ENCODE measurements around the gene MED4. TPM values are rescaled to one million over a fixed set of nuclear protein-coding genes. Genes with fewer than 3 reads are reported as not detected.

MED4 gene
- total RNA-seq, result 10 to 100 TPM; 53.6 to 57.2 TPM

DNA sequence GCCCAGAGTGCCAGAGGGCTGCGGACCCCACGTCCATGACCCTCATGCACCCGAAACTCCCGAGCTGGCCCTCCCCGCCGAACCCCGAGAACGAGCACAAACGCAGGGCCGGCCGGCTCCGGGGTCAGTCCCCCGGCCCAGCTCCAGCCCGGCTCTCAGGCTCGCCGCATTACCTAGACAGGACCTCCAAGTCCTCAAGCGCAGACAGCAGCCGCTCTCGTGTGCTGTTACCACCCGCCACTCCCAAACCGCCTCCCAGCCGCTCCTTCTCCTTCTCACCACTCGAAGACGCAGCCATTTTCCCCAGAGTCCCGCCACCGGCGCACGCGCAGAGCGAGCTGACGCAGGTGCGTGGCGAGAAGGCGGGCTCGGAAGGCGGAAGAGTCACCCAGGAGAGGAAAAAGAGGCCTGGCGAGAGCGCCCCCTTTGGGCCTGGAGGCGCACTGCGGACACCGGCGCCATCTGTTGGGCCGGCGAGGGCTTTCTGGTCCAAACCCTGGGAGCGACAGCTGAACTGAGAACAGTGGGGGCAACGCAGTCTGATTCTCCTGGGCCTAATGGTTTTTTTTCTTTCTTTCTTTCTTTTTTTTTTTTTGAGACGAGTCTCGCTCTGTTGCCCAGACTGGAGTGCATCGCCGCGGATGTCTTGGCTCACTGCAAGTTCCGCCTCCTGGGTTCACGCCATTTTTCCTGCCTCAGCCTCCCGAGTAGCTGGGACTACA is at the start of gene MED4:
Gene MED4, minus strand, starts transcription at position 324 of the 722 bp plus-strand sequence. Its CDS starts 26 bp downstream, at position 298.
- TF ChIP-seq CTCF (IDR thresholded peaks at IDR 0.05), result peak; percentile 98
- CTCF ChIA-PET, result interaction anchor here (0.7 to 2.9 kb wide), 34 partner anchors 9 to 487 kb away, joined by 3 to 28 read pairs (median 4); partner anchors contain the start of genes ITM2B and NUDT15

GRCh38 chr13:48144413-48145035 is 49.6 kb upstream of the MED4 start:
- POLR2A ChIA-PET, result interaction anchor here (0.8 kb wide), 1 partner anchor 89 kb away, joined by 3 read pairs; the partner anchor contains the start of gene ITM2B

More for the DNA sequence above, at the start of gene MED4:
- Mint-ChIP-seq H3K4me3 (peak within 1 kb of the TSS; percentile 95), H3K4me1 (ENCODE audit: low read depth) (peaks cover 36% of the 10 kb centered on the region), H3K27me3 (no peaks in the 10 kb centered on the region), H3K27ac (peak within 1 kb of the TSS; percentile 92), H3K36me3 (ENCODE audit: low read depth) (peaks cover 7% of the 10 kb centered on the region), H3K9me3 (peaks cover 3% of the 10 kb centered on the region)
- POLR2A ChIA-PET, result interaction anchor here (0.7 to 2.4 kb wide), 13 partner anchors 10 to 440 kb away, joined by 3 to 14 read pairs (median 4); partner anchors contain the start of genes LPAR6 and NUDT15
- peak; percentile 97 for DNase-seq
- intact Hi-C loops (cut with micrococcal nuclease), result loop anchor here (2.0 kb wide), 1 partner anchor 56 kb away; no protein-coding TSS in a partner anchor
- ATAC-seq, result peak; percentile 99

DNA sequence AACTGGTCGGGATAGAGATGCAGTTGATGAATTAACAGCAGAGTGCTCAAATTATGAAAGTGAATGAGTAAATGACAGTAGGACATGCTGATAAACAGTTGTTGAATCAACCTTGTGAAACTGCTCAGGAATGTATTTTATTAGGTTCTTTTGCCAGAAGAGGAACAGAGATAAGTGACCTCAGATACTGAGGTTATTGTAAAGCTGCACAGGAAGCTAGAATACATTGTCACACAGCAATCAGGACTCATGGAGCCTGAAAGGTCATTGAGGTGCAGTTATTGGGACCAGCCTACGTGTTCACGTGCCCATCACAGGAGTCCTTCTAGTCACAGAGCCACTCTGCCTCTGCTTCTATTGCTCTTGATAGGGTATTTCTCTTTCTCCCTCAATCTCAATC is 47.5 kb upstream of the MED4 start:
- peaks cover 6% of the 10 kb centered on the region for H3K9me3 Mint-ChIP-seq
- DNase-seq (no peak), ATAC-seq (no peak)
- H3K27ac Mint-ChIP-seq, result no peak overlapping the region
- H3K36me3 Mint-ChIP-seq (ENCODE audit: low read depth), result peaks cover 9% of the 10 kb centered on the region
- ChIA-PET POLR2A (no interaction called here), CTCF (no interaction called here)
- H3K27me3 Mint-ChIP-seq, result no peaks in the 10 kb centered on the region
- H3K4me3 Mint-ChIP-seq, result no peak overlapping the region
- peaks cover 34% of the 10 kb centered on the region for H3K4me1 Mint-ChIP-seq (ENCODE audit: low read depth)
- intact Hi-C loops (cut with micrococcal nuclease), result no loop called here
- no peak for TF ChIP-seq CTCF (IDR thresholded peaks at IDR 0.05)

More at GRCh38 chr13:48144413-48145035, 49.6 kb upstream of the MED4 start:
- TF ChIP-seq CTCF (IDR thresholded peaks at IDR 0.05), result no peak
- no peak overlapping the region for H3K4me3 Mint-ChIP-seq
- CTCF ChIA-PET, result interaction anchor here (1.3 kb wide), 1 partner anchor 17 kb away, joined by 7 read pairs; no protein-coding TSS in a partner anchor
- H3K27me3 Mint-ChIP-seq, result no peaks in the 10 kb centered on the region
- H3K9me3 Mint-ChIP-seq, result peaks cover 6% of the 10 kb centered on the region
- H3K4me1 Mint-ChIP-seq (ENCODE audit: low read depth), result peaks cover 36% of the 10 kb centered on the region
- H3K27ac Mint-ChIP-seq, result peak overlapping the region; percentile 81
- ATAC-seq (peak; percentile 57), DNase-seq (peak; percentile 38)
- intact Hi-C loops (cut with micrococcal nuclease), result no loop called here
- H3K36me3 Mint-ChIP-seq (ENCODE audit: low read depth), result peaks cover 9% of the 10 kb centered on the region

- no peak overlapping the region for H3K27ac Mint-ChIP-seq
- no peaks in the 10 kb centered on the region for H3K36me3 Mint-ChIP-seq (ENCODE audit: low read depth)
- intact Hi-C loops (cut with micrococcal nuclease), result no loop called here
- no peaks in the 10 kb centered on the region for H3K27me3 Mint-ChIP-seq
- no peaks in the 10 kb centered on the region for H3K9me3 Mint-ChIP-seq
- CTCF ChIA-PET, result interaction anchor here (1.0 kb wide), 1 partner anchor 10 kb away, joined by 7 read pairs; no protein-coding TSS in a partner anchor
- POLR2A ChIA-PET, result no interaction called here
- TF ChIP-seq CTCF (IDR thresholded peaks at IDR 0.05), result no peak
- peaks cover 12% of the 10 kb centered on the region for H3K4me1 Mint-ChIP-seq (ENCODE audit: low read depth)
- H3K4me3 Mint-ChIP-seq, result no peak overlapping the region
- peak; percentile 78 for ATAC-seq
- peak; percentile 39 for DNase-seq
Measured at GRCh38 chr13:48138270-48138669, 43.4 kb upstream of the MED4 start.

- no peak overlapping the region for H3K27ac Mint-ChIP-seq
Measured at GRCh38 chr13:48132961-48133360, 38.1 kb upstream of the MED4 start.

More at GRCh38 chr13:48132961-48133360, 38.1 kb upstream of the MED4 start:
- ATAC-seq, result no peak
- no peak for TF ChIP-seq CTCF (IDR thresholded peaks at IDR 0.05)
- Mint-ChIP-seq H3K4me1 (ENCODE audit: low read depth) (peaks cover 11% of the 10 kb centered on the region), H3K9me3 (no peaks in the 10 kb centered on the region), H3K36me3 (ENCODE audit: low read depth) (no peaks in the 10 kb centered on the region), H3K4me3 (no peak overlapping the region), H3K27me3 (no peaks in the 10 kb centered on the region)
- ChIA-PET CTCF (no interaction called here), POLR2A (no interaction called here)
- no peak for DNase-seq
- intact Hi-C loops (cut with micrococcal nuclease), result no loop called here

All from activated CD8-positive, alpha-beta T cell treated with anti-CD3 and anti-CD28 coated beads for 36 hours (primary cell).